ENCODE data around the gene CNIH2. TPM values are rescaled to one million over a fixed set of nuclear protein-coding genes. Genes with fewer than 3 reads are reported as not detected.

CNIH2 gene
- total and polyA plus RNA-seq, 7 experiments from 2014 or later = 1.3 to 12.3 (median 2.9) TPM; not detected in 2

DNA sequence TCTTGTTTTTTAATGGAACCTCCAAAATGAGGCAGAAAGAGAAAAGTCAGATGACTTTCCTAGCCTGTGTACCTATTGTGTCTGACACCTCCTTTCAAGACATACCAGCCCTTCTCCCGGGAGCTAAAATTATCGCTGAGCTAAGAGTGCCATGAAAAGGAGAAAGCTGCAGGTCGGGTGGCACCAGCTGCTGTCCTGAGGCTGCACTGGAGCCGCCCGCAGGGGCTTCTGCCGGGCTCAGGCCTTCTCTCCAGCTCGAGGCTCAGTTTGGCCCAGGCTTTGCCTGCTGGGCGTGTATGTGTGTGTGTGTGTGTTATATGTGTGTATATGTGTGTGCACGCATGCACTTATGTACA is 37.2 kb upstream of the CNIH2 start:
- peak overlapping the region; percentile 35 for H3K27ac ChIP-seq (ENCODE audit: low read depth, low read length)
- ChIA-PET POLR2A (interaction anchor here (0.9 to 1.3 kb wide), 2 partner anchors 15 to 20 kb away, joined by 3 to 4 read pairs; no protein-coding TSS in a partner anchor), CTCF (interaction anchor here (1.2 kb wide), 1 partner anchor 18 kb away, joined by 3 read pairs; no protein-coding TSS in a partner anchor)
- DNase-seq (no peak), ATAC-seq (no peak)
- peaks cover 0 to 14% (median 5%) of the 10 kb centered on the region in 7 donors for H3K4me1 Mint-ChIP-seq
- H3K36me3 ChIP-seq (ENCODE audit: control insufficient read depth in 2 of 3, insufficient read depth in 3 of 3, low read length in 3 of 3) = peaks cover 11 to 89% (median 36%) of the 10 kb centered on the region in 3 experiments
- peak overlapping the region in 6 of 9 donors; percentile 55 to 83 (median 68) for H3K27ac Mint-ChIP-seq
- peak overlapping the region in 1 of 10 donors; percentile 40 for H3K4me3 Mint-ChIP-seq
- intact Hi-C loops (cut with micrococcal nuclease) = no loop called here
- H3K36me3 Mint-ChIP-seq = peaks cover 2 to 34% (median 10%) of the 10 kb centered on the region in 5 donors
- H3K4me1 ChIP-seq (ENCODE audit: control insufficient read depth in 2 of 2, insufficient read depth in 2 of 2, low read length in 2 of 2) = no peaks in the 10 kb centered on the region
- H3K27me3 ChIP-seq (ENCODE audit: control insufficient read depth in 2 of 2, insufficient read depth in 2 of 2, low read length in 2 of 2) = no peaks in the 10 kb centered on the region
- no peaks in the 10 kb centered on the region for H3K9me3 ChIP-seq (ENCODE audit: control insufficient read depth in 2 of 3, low read length in 3 of 3)
- no peaks in the 10 kb centered on the region for H3K9me3 Mint-ChIP-seq
- H3K27me3 Mint-ChIP-seq = no peaks in the 10 kb centered on the region
- H3K4me3 ChIP-seq (ENCODE audit: low read length) = no peak overlapping the region

DNA sequence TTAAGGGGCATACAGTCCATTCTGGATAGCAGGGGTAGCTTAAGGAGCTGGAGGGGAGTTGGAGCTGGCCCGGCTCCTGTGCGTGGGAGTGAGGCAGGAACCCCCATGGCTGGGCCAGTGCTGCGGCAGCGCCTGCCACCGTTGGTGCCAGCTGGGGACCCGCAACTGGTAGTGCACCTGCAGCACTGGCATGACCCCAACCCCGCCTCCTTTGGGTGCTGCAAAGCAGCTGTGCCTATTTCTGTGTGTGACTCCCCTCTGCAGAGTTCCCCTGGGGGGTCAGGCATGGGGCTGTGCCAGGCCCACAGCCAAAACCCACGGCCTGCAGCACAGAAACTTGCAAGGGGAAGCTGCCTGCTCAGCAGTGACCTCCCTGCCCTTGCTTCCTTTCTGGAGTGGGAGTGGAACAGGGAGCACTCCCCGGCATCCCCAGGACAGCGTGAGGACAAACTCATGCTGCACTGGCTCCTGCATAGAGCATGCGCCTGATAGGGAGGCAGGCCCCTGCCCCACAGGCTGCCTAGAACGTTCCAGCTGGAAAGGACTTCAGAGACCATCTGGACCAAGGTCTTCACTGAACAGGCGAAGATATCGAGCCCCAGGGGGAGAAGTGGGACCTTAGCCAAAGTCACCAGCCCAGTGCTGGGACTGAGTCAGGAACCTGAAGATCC is 35.7 kb upstream of the CNIH2 start:
- peak overlapping the region in 1 of 10 donors; percentile 31 for H3K4me3 Mint-ChIP-seq
- intact Hi-C loops (cut with micrococcal nuclease) = no loop called here
- Histone ChIP-seq H3K4me1 (ENCODE audit: control insufficient read depth in 2 of 2, insufficient read depth in 2 of 2, low read length in 2 of 2) (no peaks in the 10 kb centered on the region), H3K4me3 (ENCODE audit: low read length) (no peak overlapping the region), H3K27me3 (ENCODE audit: control insufficient read depth in 2 of 2, insufficient read depth in 2 of 2, low read length in 2 of 2) (no peaks in the 10 kb centered on the region), H3K36me3 (ENCODE audit: control insufficient read depth in 2 of 3, insufficient read depth in 3 of 3, low read length in 3 of 3) (peaks cover 11 to 93% (median 36%) of the 10 kb centered on the region in 3 experiments), H3K9me3 (ENCODE audit: control insufficient read depth in 2 of 3, low read length in 3 of 3) (no peaks in the 10 kb centered on the region), H3K27ac (ENCODE audit: low read depth, low read length) (peak overlapping the region; percentile 41)
- H3K36me3 Mint-ChIP-seq = peaks cover 0 to 31% (median 8%) of the 10 kb centered on the region in 5 donors
- CTCF ChIA-PET = interaction anchor here (0.6 kb wide), 1 partner anchor 1125 kb away, joined by 3 read pairs; the partner anchor contains the start of gene ZNHIT2
- H3K27me3 Mint-ChIP-seq = no peaks in the 10 kb centered on the region
- H3K4me1 Mint-ChIP-seq = peaks cover 0 to 18% (median 5%) of the 10 kb centered on the region in 7 donors
- ATAC-seq (no peak), DNase-seq (no peak)
- POLR2A ChIA-PET = interaction anchor here (1.3 kb wide), 1 partner anchor 17 kb away, joined by 3 read pairs; no protein-coding TSS in a partner anchor
- H3K27ac Mint-ChIP-seq = peak overlapping the region in 6 of 9 donors; percentile 48 to 78 (median 64)
- H3K9me3 Mint-ChIP-seq = peaks cover 0 to 1% (median 0%) of the 10 kb centered on the region in 11 donors

DNA sequence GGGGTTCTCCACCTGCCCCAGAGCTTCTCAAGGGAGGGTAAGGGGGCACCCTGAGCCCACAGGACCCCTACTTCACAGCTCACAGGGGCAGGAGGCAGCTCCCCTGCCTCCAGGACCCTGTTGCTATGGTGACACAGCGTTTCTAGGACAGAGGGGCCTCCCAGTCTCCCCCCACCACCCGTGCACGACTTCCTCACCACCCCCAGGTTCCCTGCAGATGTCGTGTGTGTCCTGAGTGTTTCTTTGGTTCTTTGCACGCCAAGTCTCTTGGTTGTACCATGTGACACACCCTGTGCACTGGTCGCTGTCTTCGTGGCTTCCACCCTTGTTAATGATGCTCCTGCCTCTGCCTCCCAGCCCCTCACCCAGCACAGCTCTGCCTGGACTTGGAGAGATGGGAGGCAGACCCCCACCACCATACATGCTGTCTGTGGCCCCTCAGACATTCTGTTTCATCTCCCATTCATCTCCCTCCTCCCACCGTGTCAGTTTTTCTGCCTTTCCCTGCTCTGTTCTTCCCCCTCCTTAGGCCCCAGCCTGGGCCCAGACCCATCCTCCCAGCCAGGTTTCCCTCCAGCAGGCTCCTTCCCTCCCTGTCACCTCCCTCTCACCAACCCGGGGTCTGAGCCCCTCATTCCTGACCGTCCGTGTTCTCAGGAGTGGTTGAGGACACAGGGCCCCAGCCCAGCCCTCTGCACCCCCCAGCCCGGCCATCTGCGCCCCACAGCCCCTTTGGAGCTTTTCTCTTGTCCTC is 34.0 kb upstream of the CNIH2 start:
- Mint-ChIP-seq H3K27me3 (no peaks in the 10 kb centered on the region), H3K4me3 (peak overlapping the region in 2 of 10 donors; percentile 25 to 39), H3K36me3 (peaks cover 0 to 28% (median 8%) of the 10 kb centered on the region in 5 donors), H3K4me1 (peaks cover 0 to 18% (median 4%) of the 10 kb centered on the region in 7 donors), H3K9me3 (peaks cover 0 to 1% (median 0%) of the 10 kb centered on the region in 11 donors), H3K27ac (peak overlapping the region in 7 of 9 donors; percentile 22 to 78 (median 55))
- no peak for DNase-seq
- peaks cover 11 to 83% (median 23%) of the 10 kb centered on the region in 3 experiments for H3K36me3 ChIP-seq (ENCODE audit: control insufficient read depth in 2 of 3, insufficient read depth in 3 of 3, low read length in 3 of 3)
- no peaks in the 10 kb centered on the region for H3K27me3 ChIP-seq (ENCODE audit: control insufficient read depth in 2 of 2, insufficient read depth in 2 of 2, low read length in 2 of 2)
- H3K9me3 ChIP-seq (ENCODE audit: control insufficient read depth in 2 of 3, low read length in 3 of 3) = no peaks in the 10 kb centered on the region
- H3K27ac ChIP-seq (ENCODE audit: low read depth, low read length) = peak overlapping the region; percentile 36
- ATAC-seq = no peak
- intact Hi-C loops (cut with micrococcal nuclease) = no loop called here
- ChIA-PET CTCF (no interaction called here), POLR2A (interaction anchor here (0.8 kb wide), 1 partner anchor 9 kb away, joined by 4 read pairs; no protein-coding TSS in a partner anchor)
- no peaks in the 10 kb centered on the region for H3K4me1 ChIP-seq (ENCODE audit: control insufficient read depth in 2 of 2, insufficient read depth in 2 of 2, low read length in 2 of 2)
- no peak overlapping the region for H3K4me3 ChIP-seq (ENCODE audit: low read length)

DNA sequence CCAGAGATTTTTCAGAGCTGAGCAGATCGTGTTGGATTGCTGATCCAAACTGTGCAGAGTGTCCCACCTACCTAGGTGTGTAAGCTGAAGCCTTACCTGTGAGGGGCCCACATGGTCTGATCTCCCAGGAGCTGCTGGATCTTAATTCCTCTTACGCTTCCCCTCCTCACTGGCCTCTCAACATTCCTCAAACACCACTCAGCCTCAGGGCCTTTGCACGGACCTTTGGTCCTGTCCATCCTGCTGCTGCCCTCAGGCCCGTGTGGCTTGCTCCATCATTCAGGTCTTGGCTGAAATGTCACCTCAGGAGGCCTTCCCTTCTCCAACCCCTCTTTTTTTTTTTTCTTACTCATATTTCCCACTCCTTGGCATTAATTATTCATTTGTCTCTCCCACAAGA is 30.7 kb upstream of the CNIH2 start:
- intact Hi-C loops (cut with micrococcal nuclease) = no loop called here
- Mint-ChIP-seq H3K4me3 (peak overlapping the region in 1 of 10 donors; percentile 29), H3K27ac (peak overlapping the region in 7 of 9 donors; percentile 1 to 84 (median 64)), H3K4me1 (peaks cover 0 to 11% (median 9%) of the 10 kb centered on the region in 7 donors), H3K9me3 (peaks cover 0 to 3% (median 0%) of the 10 kb centered on the region in 11 donors), H3K36me3 (peaks cover 0 to 17% (median 5%) of the 10 kb centered on the region in 5 donors), H3K27me3 (no peaks in the 10 kb centered on the region)
- Histone ChIP-seq H3K36me3 (ENCODE audit: control insufficient read depth in 2 of 3, insufficient read depth in 3 of 3, low read length in 3 of 3) (peaks cover 0 to 58% (median 7%) of the 10 kb centered on the region in 3 experiments), H3K4me1 (ENCODE audit: control insufficient read depth in 2 of 2, insufficient read depth in 2 of 2, low read length in 2 of 2) (no peaks in the 10 kb centered on the region), H3K4me3 (ENCODE audit: low read length) (no peak overlapping the region), H3K27me3 (ENCODE audit: control insufficient read depth in 2 of 2, insufficient read depth in 2 of 2, low read length in 2 of 2) (no peaks in the 10 kb centered on the region), H3K27ac (ENCODE audit: low read depth, low read length) (no peak overlapping the region), H3K9me3 (ENCODE audit: control insufficient read depth in 2 of 3, low read length in 3 of 3) (no peaks in the 10 kb centered on the region)
- DNase-seq (no peak), ATAC-seq (no peak)
- POLR2A ChIA-PET = interaction anchor here (0.6 kb wide), 1 partner anchor 87 kb away, joined by 6 read pairs; no protein-coding TSS in a partner anchor
- CTCF ChIA-PET = interaction anchor here (0.5 to 0.7 kb wide), 2 partner anchors 8 to 158 kb away, joined by 3 to 5 read pairs; no protein-coding TSS in a partner anchor

DNA sequence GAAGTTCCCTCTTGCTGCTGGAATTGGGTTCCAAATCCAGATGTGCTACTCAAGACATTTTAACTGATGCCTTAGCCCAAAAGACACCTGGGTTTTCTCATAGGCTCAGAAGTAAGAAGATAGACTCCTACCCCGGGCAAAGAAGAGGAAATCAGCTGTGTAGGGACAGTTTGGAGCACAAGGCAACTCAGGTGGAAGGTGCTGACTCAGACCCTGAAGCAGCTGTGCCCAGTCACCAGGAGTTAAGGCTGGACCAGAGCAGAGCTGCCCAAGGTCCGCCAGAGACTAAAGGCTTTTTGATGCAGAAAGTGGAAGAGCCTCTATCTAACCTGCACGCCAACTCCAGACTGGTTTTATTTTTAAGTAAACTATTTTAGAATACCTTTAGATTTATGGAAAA is 30.2 kb upstream of the CNIH2 start:
- peaks cover 0 to 53% (median 4%) of the 10 kb centered on the region in 3 experiments for H3K36me3 ChIP-seq (ENCODE audit: control insufficient read depth in 2 of 3, insufficient read depth in 3 of 3, low read length in 3 of 3)
- Mint-ChIP-seq H3K36me3 (peaks cover 0 to 17% (median 5%) of the 10 kb centered on the region in 5 donors), H3K27me3 (no peaks in the 10 kb centered on the region), H3K4me3 (peak overlapping the region in 1 of 10 donors; percentile 29), H3K4me1 (peaks cover 0 to 11% (median 9%) of the 10 kb centered on the region in 7 donors), H3K9me3 (peaks cover 0 to 3% (median 0%) of the 10 kb centered on the region in 11 donors), H3K27ac (peak overlapping the region in 6 of 9 donors; percentile 1 to 78 (median 60))
- H3K27me3 ChIP-seq (ENCODE audit: control insufficient read depth in 2 of 2, insufficient read depth in 2 of 2, low read length in 2 of 2) = no peaks in the 10 kb centered on the region
- CTCF ChIA-PET = no interaction called here
- POLR2A ChIA-PET = no interaction called here
- H3K9me3 ChIP-seq (ENCODE audit: control insufficient read depth in 2 of 3, low read length in 3 of 3) = no peaks in the 10 kb centered on the region
- intact Hi-C loops (cut with micrococcal nuclease) = no loop called here
- no peak overlapping the region for H3K27ac ChIP-seq (ENCODE audit: low read depth, low read length)
- ATAC-seq (no peak), DNase-seq (no peak)
- H3K4me3 ChIP-seq (ENCODE audit: low read length) = no peak overlapping the region
- no peaks in the 10 kb centered on the region for H3K4me1 ChIP-seq (ENCODE audit: control insufficient read depth in 2 of 2, insufficient read depth in 2 of 2, low read length in 2 of 2)

DNA sequence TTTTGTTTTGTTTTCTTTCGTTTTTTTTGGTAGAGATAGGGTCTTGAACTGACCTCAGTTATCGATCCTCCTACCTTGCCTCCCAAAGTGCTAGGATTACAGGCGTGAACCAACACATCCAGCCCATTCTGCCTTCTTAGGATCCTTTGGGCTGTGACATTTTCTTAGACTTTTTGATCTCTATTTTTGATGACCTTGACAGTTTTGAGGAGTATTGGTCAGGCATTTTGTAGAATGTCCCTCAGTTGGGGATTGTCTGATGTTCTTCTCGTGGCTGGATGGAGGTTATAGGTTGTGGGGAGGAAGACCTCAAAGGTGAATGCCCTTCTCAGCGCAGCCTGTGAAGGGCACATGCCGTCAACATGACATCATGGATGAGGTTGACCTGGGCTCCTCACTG is 29.1 kb upstream of the CNIH2 start:
- H3K4me1 Mint-ChIP-seq = peaks cover 0 to 17% (median 14%) of the 10 kb centered on the region in 7 donors
- no peaks in the 10 kb centered on the region for H3K9me3 ChIP-seq (ENCODE audit: control insufficient read depth in 2 of 3, low read length in 3 of 3)
- POLR2A ChIA-PET = no interaction called here
- CTCF ChIA-PET = no interaction called here
- intact Hi-C loops (cut with micrococcal nuclease) = no loop called here
- H3K36me3 ChIP-seq (ENCODE audit: control insufficient read depth in 2 of 3, insufficient read depth in 3 of 3, low read length in 3 of 3) = peaks cover 0 to 42% (median 4%) of the 10 kb centered on the region in 3 experiments
- no peaks in the 10 kb centered on the region for H3K27me3 Mint-ChIP-seq
- H3K27ac Mint-ChIP-seq = peak overlapping the region in 8 of 9 donors; percentile 11 to 77 (median 62)
- peaks cover 0 to 14% (median 5%) of the 10 kb centered on the region in 5 donors for H3K36me3 Mint-ChIP-seq
- H3K27ac ChIP-seq (ENCODE audit: low read depth, low read length) = no peak overlapping the region
- DNase-seq (no peak), ATAC-seq (no peak)
- no peaks in the 10 kb centered on the region for H3K27me3 ChIP-seq (ENCODE audit: control insufficient read depth in 2 of 2, insufficient read depth in 2 of 2, low read length in 2 of 2)
- H3K4me3 ChIP-seq (ENCODE audit: low read length) = no peak overlapping the region
- no peak overlapping the region for H3K4me3 Mint-ChIP-seq
- H3K4me1 ChIP-seq (ENCODE audit: control insufficient read depth in 2 of 2, insufficient read depth in 2 of 2, low read length in 2 of 2) = no peaks in the 10 kb centered on the region
- peaks cover 0 to 5% (median 0%) of the 10 kb centered on the region in 11 donors for H3K9me3 Mint-ChIP-seq

Data from naive thymus-derived CD4-positive, alpha-beta T cell (primary cell).